Right lobe of liver (tissue), 4 donors: ENCODE results near the gene KRT81.

Experiments used
- CTCF ChIP-seq, 4 donors: fragments of 200-600 bp in 3 of 4; fragments of 450-650 bp in 1 of 4; IDR thresholded peaks; one replicate each; pipeline versions ENCODE4 v1.5.1 to v1.8.0; 2016 to 2022; ENCODE audit warnings: antibody characterized with exemption in 4 of 4, mild to moderate bottlenecking in 2 of 4
- POLR2A ChIP-seq: fragments of 450-650 bp; IDR thresholded peaks from one replicate; pipeline ENCODE4 v1.6.1; 2017; ENCODE audit warnings: antibody characterized with exemption, mild to moderate bottlenecking
- donor health status: DM: no; HTN: no; CAD: no.
- donor health status: DM: no; HTN: no; CAD: no.
- donor health status: DM: no; HTN: yes; CAD: no.

- TF ChIP-seq CTCF (IDR thresholded peaks at IDR 0.05) (no peak), POLR2A (no peak)
These were observed 19.4 kb upstream of the KRT81 start for GRCh38 chr12:52310622-52311284.
